GM12892 (cell line): ENCODE data around the gene CSF1R.

Experiments used
- POLR2A ChIP-seq: IDR thresholded peaks from 2 replicates; pipeline ENCODE4 v1.6.1; 2011; ENCODE audit warnings: low read depth, low read length, control low read depth
- POLR2AphosphoS5 ChIP-seq: IDR thresholded peaks from 2 replicates; pipeline ENCODE4 v1.6.1; 2011; ENCODE audit warnings: low read depth, low read length, control low read depth
- TAF1 ChIP-seq: IDR thresholded peaks from 2 replicates; pipeline ENCODE4 v1.6.1; 2011; ENCODE audit warnings: low read depth, mild to moderate bottlenecking, control low read depth, low read length, borderline replicate concordance

DNA sequence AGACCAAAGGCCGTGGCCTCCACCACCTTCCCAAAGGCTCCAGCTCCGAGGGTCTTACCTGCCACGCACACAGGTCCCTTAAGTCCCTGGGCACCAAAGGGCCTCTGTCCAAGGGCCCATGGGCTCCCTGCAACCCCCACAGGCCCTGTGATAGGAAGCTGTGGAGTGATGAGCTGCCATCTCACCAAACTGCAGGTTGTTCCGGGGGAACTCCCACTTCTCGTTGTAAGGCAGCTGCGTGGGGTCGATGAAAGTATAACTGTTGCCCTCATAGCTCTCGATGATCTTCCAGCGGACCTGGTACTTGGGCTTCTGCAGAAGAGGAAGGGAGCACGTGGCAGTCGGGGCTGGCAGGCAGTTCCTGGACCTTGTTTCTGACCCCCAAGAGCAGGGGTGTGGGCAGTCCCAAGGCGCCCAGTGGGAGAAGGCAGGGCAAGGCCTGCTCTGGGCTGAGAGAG, 24.8 kb downstream of the CSF1R start:
- no peak for TF ChIP-seq POLR2AphosphoS5
- no peak for TF ChIP-seq POLR2A
- no peak for TF ChIP-seq TAF1
